Measurements from ENCODE around the gene COL3A1. TPM values are rescaled to one million over a fixed set of nuclear protein-coding genes. Genes with fewer than 3 reads are reported as not detected.

COL3A1 gene
- polyA plus RNA-seq, 3 donors: 850 to 1,302 (median 939) TPM

- DNase-seq (ENCODE audit: extremely low read depth in 1 of 11, low read depth in 9 of 11, low spot score in 4 of 11): no peak
Observed at GRCh38 chr2:189048189-189048588, 74.0 kb downstream of the COL3A1 start.

GRCh38 chr2:189049709-189050164 lies 75.6 kb downstream of the COL3A1 start:
- DNase-seq (ENCODE audit: extremely low read depth in 1 of 11, low read depth in 9 of 11, low spot score in 4 of 11): no peak

GRCh38 chr2:189050165-189050712 lies 76.1 kb downstream of the COL3A1 start:
- no peak for DNase-seq (ENCODE audit: extremely low read depth in 1 of 11, low read depth in 9 of 11, low spot score in 4 of 11)

GRCh38 chr2:189056200-189057106 lies 82.3 kb downstream of the COL3A1 start:
- no peak for DNase-seq (ENCODE audit: extremely low read depth in 1 of 11, low read depth in 9 of 11, low spot score in 4 of 11)

GRCh38 chr2:189057316-189057715 lies 83.1 kb downstream of the COL3A1 start:
- no peak for DNase-seq (ENCODE audit: extremely low read depth in 1 of 11, low read depth in 9 of 11, low spot score in 4 of 11)

- no peak for DNase-seq (ENCODE audit: extremely low read depth in 1 of 11, low read depth in 9 of 11, low spot score in 4 of 11)
Observed at GRCh38 chr2:189060096-189060642, 86.0 kb downstream of the COL3A1 start.

Other genes starting within 250 kb of the COL3A1 start
- gene COL5A2, start 205.4 kb downstream of the COL3A1 start, polyA plus RNA-seq (ENCODE audit: insufficient read length in 3 of 3): 100 to 1,000 TPM; 115 to 161 (median 133) TPM

All from renal cortex interstitium (tissue), 11 donors.